GM12801 (cell line): ENCODE results near the gene SLC23A3.

Source experiments
- CTCF ChIP-seq: IDR thresholded peaks from one replicate; pipeline ENCODE4 v1.5.1; 2011; ENCODE audit warnings: control low read depth; ENCODE audit not compliant: insufficient read length; ENCODE audit errors: extremely low read depth

The SLC23A3 gene

GRCh38 chr2:219159771-219160185 lies 10.1 kb downstream of the SLC23A3 start:
- no peak for TF ChIP-seq CTCF

DNA sequence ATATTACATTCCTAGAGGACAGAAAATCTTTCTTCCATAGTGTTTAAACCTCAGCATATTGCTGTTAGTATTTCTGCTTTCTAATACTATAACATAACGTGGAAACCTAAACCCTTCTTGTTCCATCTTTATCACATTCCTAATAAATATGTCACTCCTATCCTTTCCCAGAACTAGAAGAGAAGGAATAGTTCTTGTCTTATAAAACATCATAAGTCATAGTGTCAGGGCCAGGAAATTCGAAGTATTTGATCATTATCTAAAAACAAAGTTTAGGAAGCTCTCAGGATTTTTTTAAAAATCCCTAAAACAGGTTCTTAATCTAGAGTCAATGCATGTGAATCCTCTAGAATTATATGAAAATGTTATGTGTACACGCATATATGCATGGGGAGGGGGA lies 11.2 kb downstream of the SLC23A3 start:
- TF ChIP-seq CTCF: no peak

GRCh38 chr2:219158025-219158424 lies 11.8 kb downstream of the SLC23A3 start:
- TF ChIP-seq CTCF: no peak

DNA sequence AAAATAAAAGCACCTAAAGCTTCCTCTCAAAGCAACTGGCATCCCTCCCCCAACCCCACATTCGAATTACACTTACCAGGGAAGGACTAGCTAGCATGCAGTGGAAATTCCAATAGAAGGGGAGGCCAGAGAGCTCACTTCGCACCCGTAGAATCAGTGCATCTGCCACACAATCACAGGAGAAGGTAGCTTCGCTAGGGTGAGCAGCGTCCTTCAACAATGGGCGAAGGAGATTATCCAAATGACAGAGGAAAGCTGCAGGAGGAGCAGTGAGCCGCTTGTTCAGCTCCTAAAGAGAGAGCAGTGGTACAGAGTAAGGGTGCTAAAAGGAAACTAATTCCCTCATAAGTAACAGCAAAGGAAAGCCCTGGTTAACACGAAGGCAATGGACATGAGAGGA lies 12.4 kb downstream of the SLC23A3 start:
- TF ChIP-seq CTCF: no peak

DNA sequence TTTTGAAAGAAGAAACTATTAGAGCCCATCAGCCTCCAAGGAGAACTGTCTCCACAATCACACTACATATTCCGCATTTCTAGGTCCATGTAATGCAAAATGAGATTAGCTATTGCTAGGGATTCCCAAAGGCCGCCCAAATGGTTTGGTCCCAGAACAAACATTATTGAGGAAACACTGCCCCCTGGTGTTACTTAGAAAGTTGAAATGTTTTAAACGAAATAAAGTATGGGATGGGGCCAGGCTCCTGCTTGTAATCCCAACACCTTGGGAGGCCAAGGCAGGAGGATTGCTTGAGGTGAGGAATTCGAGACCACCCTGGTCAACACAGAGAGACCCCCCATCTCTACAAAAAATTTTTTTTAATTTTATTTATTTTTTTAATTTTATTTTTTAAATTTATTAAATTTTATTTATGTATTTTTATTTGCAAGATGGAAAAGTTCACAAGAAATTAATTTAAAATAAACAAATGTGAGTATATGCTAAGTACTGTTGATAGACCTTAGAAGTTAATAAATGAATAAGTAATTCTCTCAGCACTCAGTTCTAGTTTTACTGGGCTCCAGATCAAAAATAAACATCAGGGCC lies 14.7 kb downstream of the SLC23A3 start:
- TF ChIP-seq CTCF: no peak

DNA sequence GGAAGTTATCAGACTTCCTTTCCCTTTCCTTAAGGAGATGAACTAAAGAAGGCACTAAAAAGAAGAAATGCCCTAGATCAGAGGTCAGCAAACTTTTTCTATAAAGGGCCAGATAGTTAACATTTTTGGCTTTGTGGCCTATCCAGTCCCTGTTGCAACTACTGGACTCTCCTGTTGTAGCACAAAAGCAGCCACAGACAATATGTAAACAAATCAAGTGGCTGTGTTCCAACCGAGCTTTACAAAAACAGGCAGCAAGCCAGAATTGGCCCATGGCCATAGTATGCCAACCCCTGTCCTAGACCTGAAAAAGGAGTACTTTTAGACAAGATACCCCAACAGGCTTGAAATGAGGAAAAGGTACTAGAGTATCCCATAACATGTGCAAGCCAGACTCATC lies 20.2 kb downstream of the SLC23A3 start:
- no peak for TF ChIP-seq CTCF

DNA sequence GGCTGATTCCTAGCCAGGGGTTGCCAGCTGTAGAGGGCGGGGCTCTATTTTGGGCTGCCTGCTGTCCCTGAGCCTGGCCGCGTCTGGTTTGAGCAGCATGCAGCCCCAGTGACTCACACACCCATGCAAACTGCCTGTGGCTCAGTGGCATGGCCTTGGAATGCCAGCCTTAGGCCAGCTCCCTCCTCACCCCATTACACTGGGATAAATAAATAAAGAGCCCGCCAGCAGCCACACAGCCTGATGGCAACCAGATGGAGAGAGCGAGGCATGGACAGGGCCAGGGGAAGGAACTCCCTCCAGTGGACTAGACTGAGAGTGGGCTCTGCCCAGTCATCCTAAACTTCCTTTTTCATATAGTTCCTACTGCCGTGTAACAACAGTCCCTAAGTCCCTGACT lies 27.5 kb downstream of the SLC23A3 start:
- no peak for TF ChIP-seq CTCF
